GM12872 (cell line): ENCODE data around the gene LMAN2L.

Experiments used
- TF ChIP-seq, protein P1 (sequence below): IDR thresholded peaks from 3 replicates; pipeline ENCODE4 v1.5.1; 2011; ENCODE audit warnings: low read depth, mild to moderate bottlenecking, low read length, moderate library complexity; ENCODE audit not compliant: insufficient read depth

LMAN2L gene

DNA sequence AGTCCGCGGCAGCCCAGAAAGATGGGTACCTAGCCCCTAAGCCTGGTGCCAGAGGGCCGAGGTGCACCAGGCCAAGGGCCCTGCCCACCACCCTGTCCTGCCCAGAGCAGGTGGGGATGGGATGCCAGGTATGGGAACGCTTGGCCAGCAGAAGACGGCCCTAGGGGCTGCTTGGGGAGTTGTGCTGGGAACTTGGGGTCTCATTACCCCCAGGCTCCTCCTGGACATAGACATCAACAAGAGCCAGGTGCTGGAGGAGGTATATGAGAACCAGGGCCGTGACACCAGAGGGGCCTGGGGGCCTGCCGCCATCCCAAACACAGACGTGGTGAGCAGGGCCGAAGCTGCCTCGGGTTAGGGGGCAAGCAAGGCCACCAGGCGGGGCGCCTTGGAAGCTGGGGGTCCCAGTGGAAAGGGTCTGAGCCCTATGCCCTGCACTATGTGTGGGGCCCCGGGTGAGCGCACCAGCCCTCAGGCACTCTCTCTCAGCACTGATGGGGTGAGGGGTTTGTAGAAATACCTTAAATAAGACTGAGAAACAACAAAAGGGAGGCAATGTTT, 50.4 kb downstream of the LMAN2L start:
- TF ChIP-seq, protein P1, sequence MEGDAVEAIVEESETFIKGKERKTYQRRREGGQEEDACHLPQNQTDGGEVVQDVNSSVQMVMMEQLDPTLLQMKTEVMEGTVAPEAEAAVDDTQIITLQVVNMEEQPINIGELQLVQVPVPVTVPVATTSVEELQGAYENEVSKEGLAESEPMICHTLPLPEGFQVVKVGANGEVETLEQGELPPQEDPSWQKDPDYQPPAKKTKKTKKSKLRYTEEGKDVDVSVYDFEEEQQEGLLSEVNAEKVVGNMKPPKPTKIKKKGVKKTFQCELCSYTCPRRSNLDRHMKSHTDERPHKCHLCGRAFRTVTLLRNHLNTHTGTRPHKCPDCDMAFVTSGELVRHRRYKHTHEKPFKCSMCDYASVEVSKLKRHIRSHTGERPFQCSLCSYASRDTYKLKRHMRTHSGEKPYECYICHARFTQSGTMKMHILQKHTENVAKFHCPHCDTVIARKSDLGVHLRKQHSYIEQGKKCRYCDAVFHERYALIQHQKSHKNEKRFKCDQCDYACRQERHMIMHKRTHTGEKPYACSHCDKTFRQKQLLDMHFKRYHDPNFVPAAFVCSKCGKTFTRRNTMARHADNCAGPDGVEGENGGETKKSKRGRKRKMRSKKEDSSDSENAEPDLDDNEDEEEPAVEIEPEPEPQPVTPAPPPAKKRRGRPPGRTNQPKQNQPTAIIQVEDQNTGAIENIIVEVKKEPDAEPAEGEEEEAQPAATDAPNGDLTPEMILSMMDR, result no peak

DNA sequence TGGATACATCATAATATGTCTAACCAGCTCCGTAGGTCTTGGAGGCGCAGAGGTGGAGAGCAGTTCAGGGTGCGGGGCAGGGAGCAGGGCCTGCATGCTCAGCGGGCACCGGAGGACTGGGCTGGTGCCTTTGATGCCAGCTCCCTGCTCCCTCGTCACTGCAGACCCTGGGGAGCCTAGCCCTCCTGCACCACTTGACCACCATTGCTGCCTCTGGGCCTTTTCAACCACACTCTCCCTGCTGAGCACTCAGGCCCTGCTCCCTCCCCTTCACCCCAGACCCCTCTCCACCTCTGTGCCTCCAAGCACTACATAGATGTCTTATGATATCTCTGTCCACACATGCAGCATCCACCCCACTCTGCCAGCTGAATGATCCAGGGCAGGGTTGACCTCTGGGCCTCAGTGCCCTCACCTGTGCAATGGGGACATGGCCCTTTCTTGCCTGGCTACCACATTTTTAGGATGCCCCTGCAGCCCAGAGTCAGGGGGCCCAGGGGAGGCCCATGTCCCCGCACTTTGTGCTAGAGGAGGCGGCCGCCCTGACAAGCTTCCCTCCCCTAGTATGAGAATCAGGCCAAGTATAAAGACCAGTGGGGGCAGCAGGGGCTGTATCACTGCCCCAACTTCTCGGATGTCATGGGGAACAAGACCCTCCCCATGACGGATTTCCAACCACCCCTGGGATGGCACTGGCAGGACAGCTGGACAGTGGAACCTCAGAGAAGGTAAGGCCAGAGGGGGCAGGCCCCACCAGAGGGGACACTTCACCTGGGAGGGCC, 51.0 kb downstream of the LMAN2L start:
- TF ChIP-seq, protein P1, result no peak

GRCh38 chr2:96687711-96688640, 51.9 kb downstream of the LMAN2L start:
- TF ChIP-seq, protein P1, result no peak

DNA sequence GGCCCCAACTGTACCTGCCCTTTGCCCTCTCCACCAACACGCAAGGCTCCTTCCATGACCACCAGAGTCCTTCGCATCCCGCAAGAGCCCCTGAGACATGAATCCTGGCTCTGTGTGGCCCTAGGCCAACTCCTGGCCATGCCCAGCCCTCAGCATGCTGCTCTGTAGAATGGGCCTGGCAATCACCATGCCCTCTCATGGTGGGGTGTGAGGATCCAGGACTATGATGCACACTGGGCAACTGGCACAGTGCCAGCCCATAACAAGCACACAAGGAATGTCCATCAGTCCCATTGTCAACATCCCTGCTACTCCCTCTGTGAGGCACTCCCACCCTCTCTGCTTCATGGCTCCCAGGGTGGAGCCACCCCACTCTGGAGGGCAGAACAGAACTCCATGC, 52.6 kb downstream of the LMAN2L start:
- TF ChIP-seq, protein P1, result no peak

DNA sequence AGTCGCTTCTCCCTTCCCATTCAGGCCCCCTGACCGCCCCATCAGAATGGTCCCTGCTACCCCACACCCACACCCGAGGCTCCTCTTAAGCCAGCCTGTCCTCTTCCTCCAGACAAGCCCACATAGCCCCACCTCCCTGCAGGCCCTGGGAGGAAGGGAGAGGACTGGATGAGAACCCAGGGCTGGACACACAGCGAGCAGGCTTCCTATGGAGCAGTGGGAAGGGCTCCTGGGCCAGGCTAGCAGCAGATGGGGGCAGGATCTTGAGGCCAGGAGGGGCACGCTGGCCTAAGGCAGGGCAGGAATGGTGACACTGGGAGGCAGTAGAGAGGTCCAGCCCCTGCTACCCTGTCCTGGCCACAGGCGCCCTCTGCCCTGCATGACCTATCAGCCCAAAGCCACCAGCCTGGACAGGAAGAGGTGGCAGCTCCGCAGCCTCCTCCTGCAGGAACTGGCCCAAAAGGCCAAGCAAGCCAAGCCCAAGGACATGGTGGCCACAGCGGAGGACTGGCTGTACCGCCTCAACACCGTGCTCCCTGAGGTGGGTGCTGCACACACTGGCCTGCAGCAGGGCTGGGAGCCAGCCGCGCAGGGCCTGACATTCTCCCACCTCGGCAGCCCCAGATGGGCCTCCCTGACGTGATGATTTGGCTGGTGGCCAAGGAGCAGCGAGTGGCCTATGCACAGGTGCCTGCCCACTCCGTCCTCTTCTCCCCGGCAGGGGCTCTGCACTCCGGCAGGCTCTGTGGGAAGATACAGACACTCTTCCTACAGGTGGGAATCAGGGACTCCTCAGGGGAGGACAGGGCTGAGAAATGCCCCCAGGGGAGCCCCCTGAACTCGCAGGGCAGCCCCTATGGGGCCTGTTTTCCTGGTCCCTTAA, 54.0 kb downstream of the LMAN2L start:
- TF ChIP-seq, protein P1, result no peak

DNA sequence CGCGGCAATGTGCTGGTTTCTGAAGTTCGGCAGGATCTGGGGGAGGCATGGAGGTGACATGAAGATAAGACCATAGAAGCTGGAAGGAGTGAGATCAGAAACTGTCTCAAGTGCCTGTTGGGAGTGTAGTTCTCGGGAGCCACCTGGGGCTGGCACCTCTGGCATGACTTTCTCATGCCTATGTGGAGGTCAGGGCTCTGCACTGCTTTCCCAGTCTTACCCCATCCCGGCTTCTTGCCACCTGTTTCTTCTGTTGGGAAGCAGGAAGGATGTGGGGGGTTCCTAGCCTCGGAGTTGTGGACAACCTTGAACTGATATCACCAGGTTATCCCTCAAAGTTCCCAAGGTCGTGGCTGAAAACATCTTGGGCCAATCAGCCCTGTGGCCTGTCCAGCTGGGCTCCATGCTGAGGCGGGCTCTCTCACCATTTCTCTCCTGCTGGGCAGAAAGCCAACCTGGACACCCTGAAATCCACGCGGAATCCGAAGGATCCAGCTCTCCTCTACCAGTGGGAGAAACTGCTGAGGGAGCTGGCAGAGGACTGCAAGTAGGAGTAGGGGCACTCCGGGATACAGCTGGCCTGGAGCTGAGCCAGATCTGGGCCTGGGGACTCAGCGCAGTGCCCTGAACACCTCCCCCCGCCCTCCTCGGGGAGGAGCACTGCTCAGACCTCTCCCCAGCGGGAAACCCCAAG, 54.8 kb downstream of the LMAN2L start:
- TF ChIP-seq, protein P1, result no peak
